Measurements from ENCODE around the gene RBFOX1. TPM values are rescaled to one million over a fixed set of nuclear protein-coding genes. Genes with fewer than 3 reads are reported as not detected.

RBFOX1 gene
- total and polyA plus RNA-seq, 9 donors = 0.28 to 2.6 (median 0.48) TPM; not detected in 2

- no peak for TF ChIP-seq POLR2A (IDR thresholded peaks at IDR 0.05)
- no peak for TF ChIP-seq CTCF (IDR thresholded peaks at IDR 0.05)
- no peak for TF ChIP-seq EP300 (IDR thresholded peaks at IDR 0.05)
- no peak overlapping the region for H3K27ac ChIP-seq
- H3K4me1 ChIP-seq (ENCODE audit: insufficient read depth) = no peaks in the 10 kb centered on the region
- no peaks in the 10 kb centered on the region for H3K36me3 ChIP-seq
- H3K9me3 ChIP-seq = no peaks in the 10 kb centered on the region
- no peak for DNase-seq
- intact Hi-C loops (cut with DNase I) = no loop called here
- no peaks in the 10 kb centered on the region for H3K27me3 ChIP-seq
- WGBS, 3 donors = 63 to 72% (median 71%) methylated on average over 9 of the region's 9 CpGs
- H3K4me3 ChIP-seq = no peak overlapping the region
Measured at GRCh38 chr16:7374614-7375174, 42.0 kb downstream of the RBFOX1 start.

DNA sequence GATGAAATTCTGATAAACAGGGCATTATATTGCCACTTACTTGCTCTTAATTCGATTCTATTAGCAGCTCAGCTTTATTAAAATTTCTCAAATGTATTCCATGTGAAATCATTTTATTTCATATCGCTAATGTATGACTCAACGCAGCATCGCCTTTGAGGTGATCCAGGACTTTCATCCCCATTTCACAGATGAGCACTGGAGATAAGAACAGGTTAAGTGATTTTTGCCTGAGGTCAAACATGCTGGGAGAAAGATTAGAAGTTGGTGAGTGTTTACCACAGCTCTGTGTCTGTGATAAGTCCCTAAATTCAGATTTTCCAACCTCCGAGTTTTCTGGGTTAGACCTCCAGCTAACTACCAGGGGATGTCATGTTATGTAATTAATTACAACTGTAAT lies 43.6 kb downstream of the RBFOX1 start:
- Histone ChIP-seq H3K4me1 (ENCODE audit: insufficient read depth) (no peaks in the 10 kb centered on the region), H3K36me3 (no peaks in the 10 kb centered on the region), H3K4me3 (no peak overlapping the region), H3K27me3 (no peaks in the 10 kb centered on the region), H3K9me3 (no peaks in the 10 kb centered on the region), H3K27ac (no peak overlapping the region)
- intact Hi-C loops (cut with DNase I) = no loop called here
- 75 to 80% (median 79%) methylated on average over 5 of the region's 5 CpGs for WGBS, 3 donors
- no peak for TF ChIP-seq EP300 (IDR thresholded peaks at IDR 0.05)
- no peak for TF ChIP-seq POLR2A (IDR thresholded peaks at IDR 0.05)
- TF ChIP-seq CTCF (IDR thresholded peaks at IDR 0.05) = no peak
- DNase-seq = no peak

DNA sequence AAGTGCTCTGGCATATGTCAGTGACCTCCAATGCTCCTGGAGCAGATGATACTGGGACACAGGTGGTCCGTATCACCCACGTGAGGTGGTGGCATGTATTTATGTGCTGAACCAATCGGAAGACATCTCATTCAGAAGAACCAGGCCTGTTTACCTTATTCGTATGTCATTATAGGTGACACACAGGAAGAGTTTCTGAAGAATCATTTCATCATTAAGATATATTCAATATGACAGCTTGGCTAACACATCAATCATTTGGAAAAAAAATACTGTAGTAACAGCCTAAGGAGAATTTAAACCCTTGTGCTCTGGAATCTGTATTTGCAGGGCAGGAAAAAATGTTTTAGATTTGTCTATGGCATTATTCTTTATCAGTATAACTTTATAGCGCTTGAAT lies 44.6 kb downstream of the RBFOX1 start:
- no peak for DNase-seq
- Histone ChIP-seq H3K27ac (no peak overlapping the region), H3K27me3 (no peaks in the 10 kb centered on the region), H3K4me1 (ENCODE audit: insufficient read depth) (no peaks in the 10 kb centered on the region), H3K4me3 (no peak overlapping the region), H3K36me3 (no peaks in the 10 kb centered on the region), H3K9me3 (no peaks in the 10 kb centered on the region)
- 86 to 89% (median 88%) methylated on average over 5 of the region's 5 CpGs for WGBS, 3 donors
- no peak for TF ChIP-seq POLR2A (IDR thresholded peaks at IDR 0.05)
- TF ChIP-seq CTCF (IDR thresholded peaks at IDR 0.05) = no peak
- TF ChIP-seq EP300 (IDR thresholded peaks at IDR 0.05) = no peak
- intact Hi-C loops (cut with DNase I) = no loop called here

DNA sequence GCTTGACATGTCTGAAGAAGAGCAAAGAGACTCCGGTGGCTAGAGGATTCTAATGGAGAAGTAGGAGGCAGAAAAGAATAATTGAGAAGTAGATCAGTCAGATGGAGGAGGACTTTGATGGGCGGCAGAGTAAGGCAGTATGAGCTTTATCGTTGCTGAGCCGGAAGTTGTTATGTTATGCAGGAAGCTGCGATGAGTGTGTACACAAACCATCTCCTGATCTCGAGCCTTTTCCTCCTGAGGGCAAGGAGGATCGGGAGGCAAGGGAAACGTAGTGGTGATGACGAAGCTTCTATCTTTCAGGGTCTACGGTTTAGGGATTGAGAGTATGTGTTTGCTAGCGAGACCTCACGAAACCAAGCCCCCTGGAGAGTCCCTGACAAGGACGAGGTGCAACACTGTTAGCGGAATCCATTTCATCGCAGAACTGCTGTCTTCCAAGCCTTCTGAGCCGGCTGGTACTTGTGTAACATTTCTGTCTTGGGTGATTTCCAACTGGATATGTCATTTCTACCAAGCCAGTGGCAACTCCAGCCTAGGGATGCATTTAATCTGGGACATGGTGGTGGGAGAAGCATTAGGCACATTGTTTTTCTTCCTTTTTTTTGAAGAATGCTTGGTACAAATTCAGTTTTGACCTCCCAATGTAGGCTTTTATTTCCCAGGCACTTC lies 45.5 kb downstream of the RBFOX1 start:
- Histone ChIP-seq H3K4me3 (no peak overlapping the region), H3K9me3 (no peaks in the 10 kb centered on the region), H3K27ac (no peak overlapping the region), H3K36me3 (no peaks in the 10 kb centered on the region), H3K27me3 (no peaks in the 10 kb centered on the region), H3K4me1 (ENCODE audit: insufficient read depth) (no peaks in the 10 kb centered on the region)
- WGBS, 3 donors = 88 to 95% (median 91%) methylated on average over 16 of the region's 16 CpGs
- intact Hi-C loops (cut with DNase I) = no loop called here
- no peak for TF ChIP-seq EP300 (IDR thresholded peaks at IDR 0.05)
- TF ChIP-seq POLR2A (IDR thresholded peaks at IDR 0.05) = no peak
- TF ChIP-seq CTCF (IDR thresholded peaks at IDR 0.05) = no peak
- DNase-seq = no peak

Measured in ovary (tissue), 9 donors.